GM23338 (cell line): ENCODE data around the gene NDOR1. TPM values are rescaled to one million over a fixed set of nuclear protein-coding genes. Genes with fewer than 3 reads are reported as not detected.

Experiments used
- ATAC-seq: fragments of 200-7000 bp; cut with Tn5 transposase; 3 replicates; pipeline ENCODE4 v1.9.1; 2020
- DNase-seq: peaks from one replicate; pipeline ENCODE4 v3.0.0-alpha.2; 2015; ENCODE audit warnings: low spot score
- H2AFZ ChIP-seq: fragments of 200-600 bp; sonication (generic); 2 replicates; pipeline ENCODE4 v1.8.0; 2016; ENCODE audit warnings: antibody characterized with exemption, mild to moderate bottlenecking, moderate library complexity
- H3F3A ChIP-seq: fragments of 200-600 bp; sonication (generic); replicated peaks from 2 replicates; pipeline ENCODE4 v1.8.0; 2017; ENCODE audit warnings: antibody characterized with exemption, mixed run types, low read depth
- H3K27ac ChIP-seq: fragments of 200-600 bp; sonication (generic); 2 replicates; pipeline ENCODE4 v1.6.1; 2016; ENCODE audit warnings: low read depth
- H3K27me3 ChIP-seq: fragments of 200-600 bp; sonication (generic); 2 replicates; pipeline ENCODE4 v1.8.0; 2016; ENCODE audit warnings: mild to moderate bottlenecking, mixed run types, moderate library complexity; ENCODE audit not compliant: insufficient read depth
- H3K36me3 ChIP-seq: fragments of 200-600 bp; sonication (generic); 2 replicates; pipeline ENCODE4 v1.8.0; 2016; ENCODE audit warnings: mild to moderate bottlenecking; ENCODE audit not compliant: insufficient read depth
- H3K4me1 ChIP-seq: fragments of 200-600 bp; sonication (generic); 2 replicates; pipeline ENCODE4 v1.8.0; 2016; ENCODE audit warnings: mild to moderate bottlenecking, moderate library complexity; ENCODE audit not compliant: insufficient read depth
- H3K4me2 ChIP-seq: fragments of 200-600 bp; sonication (generic); 2 replicates; pipeline ENCODE4 v1.7.1; 2017; ENCODE audit warnings: mixed run types
- H3K4me3 ChIP-seq: fragments of 200-600 bp; sonication (generic); 2 replicates; pipeline ENCODE4 v1.6.1; 2016; ENCODE audit warnings: mixed run types
- H3K79me2 ChIP-seq: fragments of 200-600 bp; sonication (generic); replicated peaks from 2 replicates; pipeline ENCODE4 v1.8.0; 2017; ENCODE audit warnings: mild to moderate bottlenecking; ENCODE audit not compliant: insufficient read depth
- H3K9me2 ChIP-seq: fragments of 200-600 bp; sonication (generic); 2 replicates; pipeline ENCODE4 v1.8.0; 2017; ENCODE audit not compliant: insufficient read depth
- H4K20me1 ChIP-seq: fragments of 200-600 bp; sonication (generic); replicated peaks from 2 replicates; pipeline ENCODE4 v1.8.0; 2017; ENCODE audit warnings: mild to moderate bottlenecking; ENCODE audit not compliant: insufficient read depth
- H3K27ac Mint-ChIP-seq: 2 replicates; pipeline ENCODE4 v1.8.0; 2020; ENCODE audit warnings: inconsistent platforms, mild to moderate bottlenecking, moderate library complexity, mixed read lengths
- H3K27me3 Mint-ChIP-seq: 3 replicates; pipeline ENCODE4 v1.8.0; 2022; ENCODE audit warnings: low read depth, mild to moderate bottlenecking, moderate library complexity, mixed read lengths, inconsistent platforms; ENCODE audit not compliant: insufficient read depth, poor library complexity
- H3K36me3 Mint-ChIP-seq: 3 replicates; pipeline ENCODE4 v1.8.0; 2021; ENCODE audit warnings: low read depth, mild to moderate bottlenecking, inconsistent platforms, moderate library complexity, mixed read lengths
- H3K4me1 Mint-ChIP-seq: 3 replicates; pipeline ENCODE4 v1.8.0; 2020; ENCODE audit warnings: mild to moderate bottlenecking, inconsistent platforms, mixed read lengths
- H3K4me3 Mint-ChIP-seq: 3 replicates; pipeline ENCODE4 v1.8.0; 2021; ENCODE audit warnings: moderate library complexity, mild to moderate bottlenecking, inconsistent platforms, mixed read lengths
- H3K9me3 Mint-ChIP-seq: 3 replicates; pipeline ENCODE4 v1.8.0; 2020; ENCODE audit warnings: moderate library complexity, mild to moderate bottlenecking, inconsistent platforms, mixed read lengths
- CREB1 ChIP-seq: fragments of 250-450 bp; sonication (Bioruptor Pico); IDR thresholded peaks from 2 replicates; pipeline ENCODE4 v1.5.0; 2020; ENCODE audit warnings: low read depth, mild to moderate bottlenecking, moderate library complexity
- EZH2 ChIP-seq: fragments of 200-600 bp; sonication (generic); IDR thresholded peaks from one replicate; pipeline ENCODE4 v1.8.0; 2017; ENCODE audit warnings: antibody characterized with exemption, mild to moderate bottlenecking, low read depth; ENCODE audit not compliant: unreplicated experiment
- EZH2phosphoT487 ChIP-seq: fragments of 200-600 bp; sonication (generic); IDR thresholded peaks from one replicate; pipeline ENCODE4 v1.8.1; 2018; ENCODE audit warnings: antibody characterized with exemption; ENCODE audit not compliant: unreplicated experiment
- JUNB ChIP-seq: IDR thresholded peaks from one replicate; pipeline ENCODE4 v1.6.1; 2016; ENCODE audit warnings: antibody characterized with exemption; ENCODE audit not compliant: unreplicated experiment
- NANOG ChIP-seq: IDR thresholded peaks from 2 replicates; pipeline ENCODE4 v1.6.1; 2016; ENCODE audit warnings: antibody characterized with exemption, borderline replicate concordance
- POLR2AphosphoS5 ChIP-seq: IDR thresholded peaks from 2 replicates; pipeline ENCODE4 v1.6.1; 2016; ENCODE audit warnings: antibody characterized with exemption, low read depth
- REST ChIP-seq: IDR thresholded peaks from one replicate; pipeline ENCODE4 v1.6.1; 2018; ENCODE audit warnings: antibody characterized with exemption; ENCODE audit not compliant: unreplicated experiment
- STAT1 ChIP-seq: IDR thresholded peaks from one replicate; pipeline ENCODE4 v1.6.1; 2016; ENCODE audit warnings: antibody characterized with exemption; ENCODE audit not compliant: unreplicated experiment
- polyA plus RNA-seq: library from polyadenylated mRNA; unstranded; fragments of >200 nt; fragmentation: Nextera tagmentation; extraction: Ambion mirVana; gene quantifications from 2 replicates; pipeline ENCODE4 v1.2.1, GENCODE V29; 2016
- total RNA-seq: library from RNA; depleted of rRNA; stranded (reverse); fragments of >200 nt; shearing (Covaris generic); gene quantifications from 2 replicates; pipeline ENCODE4 v1.2.3, GENCODE V29; 2014
- TF ChIP-seq, protein P1 (sequence below): IDR thresholded peaks from 2 replicates; pipeline ENCODE4 v1.6.1; 2016; ENCODE audit warnings: antibody characterized with exemption
- TF ChIP-seq, protein P2 (sequence below): fragments of 250-450 bp; sonication (Bioruptor Pico); IDR thresholded peaks from 2 replicates; pipeline ENCODE4 v1.5.0; 2020; ENCODE audit warnings: mild to moderate bottlenecking, moderate library complexity
- TF ChIP-seq, protein P3 (sequence below), 2 experiments: fragments of 200-600 bp in 1 of 2; sonication (generic) in 1 of 2; conservative IDR thresholded peaks; 2 replicates each; pipeline versions ENCODE4 v1.5.1 to v1.6.1; 2016 to 2017; ENCODE audit warnings: antibody characterized with exemption in 2 of 2, low read depth in 2 of 2, mild to moderate bottlenecking in 2 of 2, moderate library complexity in 1 of 2

NDOR1 gene
- total and polyA plus RNA-seq, 2 experiments from 2014 or later, result 19.4 to 38.1 TPM

DNA sequence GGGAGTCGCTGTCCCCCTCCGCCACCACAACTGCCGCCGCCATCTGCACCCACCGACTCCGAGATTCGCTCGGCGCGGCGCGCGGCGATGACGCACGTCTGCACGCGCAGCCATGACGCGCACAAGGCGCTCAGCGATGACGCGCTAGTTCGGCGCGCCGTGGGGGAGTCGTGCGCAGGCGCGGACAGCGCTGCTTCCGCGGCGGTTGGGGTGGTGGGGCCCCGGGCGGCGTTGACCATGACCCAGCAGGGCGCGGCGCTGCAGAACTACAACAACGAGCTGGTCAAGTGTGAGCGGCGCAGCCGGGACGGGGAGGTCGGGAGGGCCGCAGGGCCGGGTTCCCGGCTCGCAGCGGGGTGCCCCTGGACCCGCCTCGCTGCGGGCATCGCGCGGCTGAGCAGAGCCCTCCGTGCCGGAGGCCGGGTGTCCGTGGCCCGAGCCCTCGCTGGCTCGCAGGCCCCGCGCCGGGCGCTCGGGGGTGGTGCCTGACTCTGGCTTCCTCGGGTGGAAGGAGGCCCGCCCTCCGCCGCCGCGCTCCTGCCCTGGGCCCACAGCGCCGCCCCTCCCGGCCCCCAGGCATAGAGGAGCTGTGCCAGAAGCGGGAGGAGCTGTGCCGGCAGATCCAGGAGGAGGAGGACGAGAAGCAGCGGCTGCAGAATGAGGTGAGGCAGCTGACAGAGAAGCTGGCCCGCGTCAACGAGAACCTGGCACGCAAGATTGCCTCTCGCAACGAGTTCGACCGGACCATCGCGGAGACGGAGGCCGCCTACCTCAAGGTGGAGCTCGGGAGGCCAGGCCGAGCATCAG is 16.8 kb upstream of the NDOR1 start, which contains the start of the genes ANAPC2 and SSNA1:
Gene ANAPC2 (minus strand): TSS at position 71 of the 807 bp plus-strand sequence. CDS start 28 bp downstream, at position 43.
Gene SSNA1 (plus strand): TSS at position 187 of the 807 bp plus-strand sequence. CDS start 51 bp downstream, at position 238.
- no peaks in the 10 kb centered on the region for H3K36me3 ChIP-seq
- peak; percentile 90 for DNase-seq
- TF ChIP-seq REST (peak; percentile 3), EZH2 (no peak), CREB1 (CRISPR knock-in tag) (peak; percentile 100), NANOG (no peak), STAT1 (no peak), POLR2AphosphoS5 (peak; percentile 94), JUNB (no peak), EZH2phosphoT487 (no peak)
- TF ChIP-seq, protein P1, sequence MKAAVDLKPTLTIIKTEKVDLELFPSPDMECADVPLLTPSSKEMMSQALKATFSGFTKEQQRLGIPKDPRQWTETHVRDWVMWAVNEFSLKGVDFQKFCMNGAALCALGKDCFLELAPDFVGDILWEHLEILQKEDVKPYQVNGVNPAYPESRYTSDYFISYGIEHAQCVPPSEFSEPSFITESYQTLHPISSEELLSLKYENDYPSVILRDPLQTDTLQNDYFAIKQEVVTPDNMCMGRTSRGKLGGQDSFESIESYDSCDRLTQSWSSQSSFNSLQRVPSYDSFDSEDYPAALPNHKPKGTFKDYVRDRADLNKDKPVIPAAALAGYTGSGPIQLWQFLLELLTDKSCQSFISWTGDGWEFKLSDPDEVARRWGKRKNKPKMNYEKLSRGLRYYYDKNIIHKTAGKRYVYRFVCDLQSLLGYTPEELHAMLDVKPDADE, result peak; percentile 90
- TF ChIP-seq, protein P2, sequence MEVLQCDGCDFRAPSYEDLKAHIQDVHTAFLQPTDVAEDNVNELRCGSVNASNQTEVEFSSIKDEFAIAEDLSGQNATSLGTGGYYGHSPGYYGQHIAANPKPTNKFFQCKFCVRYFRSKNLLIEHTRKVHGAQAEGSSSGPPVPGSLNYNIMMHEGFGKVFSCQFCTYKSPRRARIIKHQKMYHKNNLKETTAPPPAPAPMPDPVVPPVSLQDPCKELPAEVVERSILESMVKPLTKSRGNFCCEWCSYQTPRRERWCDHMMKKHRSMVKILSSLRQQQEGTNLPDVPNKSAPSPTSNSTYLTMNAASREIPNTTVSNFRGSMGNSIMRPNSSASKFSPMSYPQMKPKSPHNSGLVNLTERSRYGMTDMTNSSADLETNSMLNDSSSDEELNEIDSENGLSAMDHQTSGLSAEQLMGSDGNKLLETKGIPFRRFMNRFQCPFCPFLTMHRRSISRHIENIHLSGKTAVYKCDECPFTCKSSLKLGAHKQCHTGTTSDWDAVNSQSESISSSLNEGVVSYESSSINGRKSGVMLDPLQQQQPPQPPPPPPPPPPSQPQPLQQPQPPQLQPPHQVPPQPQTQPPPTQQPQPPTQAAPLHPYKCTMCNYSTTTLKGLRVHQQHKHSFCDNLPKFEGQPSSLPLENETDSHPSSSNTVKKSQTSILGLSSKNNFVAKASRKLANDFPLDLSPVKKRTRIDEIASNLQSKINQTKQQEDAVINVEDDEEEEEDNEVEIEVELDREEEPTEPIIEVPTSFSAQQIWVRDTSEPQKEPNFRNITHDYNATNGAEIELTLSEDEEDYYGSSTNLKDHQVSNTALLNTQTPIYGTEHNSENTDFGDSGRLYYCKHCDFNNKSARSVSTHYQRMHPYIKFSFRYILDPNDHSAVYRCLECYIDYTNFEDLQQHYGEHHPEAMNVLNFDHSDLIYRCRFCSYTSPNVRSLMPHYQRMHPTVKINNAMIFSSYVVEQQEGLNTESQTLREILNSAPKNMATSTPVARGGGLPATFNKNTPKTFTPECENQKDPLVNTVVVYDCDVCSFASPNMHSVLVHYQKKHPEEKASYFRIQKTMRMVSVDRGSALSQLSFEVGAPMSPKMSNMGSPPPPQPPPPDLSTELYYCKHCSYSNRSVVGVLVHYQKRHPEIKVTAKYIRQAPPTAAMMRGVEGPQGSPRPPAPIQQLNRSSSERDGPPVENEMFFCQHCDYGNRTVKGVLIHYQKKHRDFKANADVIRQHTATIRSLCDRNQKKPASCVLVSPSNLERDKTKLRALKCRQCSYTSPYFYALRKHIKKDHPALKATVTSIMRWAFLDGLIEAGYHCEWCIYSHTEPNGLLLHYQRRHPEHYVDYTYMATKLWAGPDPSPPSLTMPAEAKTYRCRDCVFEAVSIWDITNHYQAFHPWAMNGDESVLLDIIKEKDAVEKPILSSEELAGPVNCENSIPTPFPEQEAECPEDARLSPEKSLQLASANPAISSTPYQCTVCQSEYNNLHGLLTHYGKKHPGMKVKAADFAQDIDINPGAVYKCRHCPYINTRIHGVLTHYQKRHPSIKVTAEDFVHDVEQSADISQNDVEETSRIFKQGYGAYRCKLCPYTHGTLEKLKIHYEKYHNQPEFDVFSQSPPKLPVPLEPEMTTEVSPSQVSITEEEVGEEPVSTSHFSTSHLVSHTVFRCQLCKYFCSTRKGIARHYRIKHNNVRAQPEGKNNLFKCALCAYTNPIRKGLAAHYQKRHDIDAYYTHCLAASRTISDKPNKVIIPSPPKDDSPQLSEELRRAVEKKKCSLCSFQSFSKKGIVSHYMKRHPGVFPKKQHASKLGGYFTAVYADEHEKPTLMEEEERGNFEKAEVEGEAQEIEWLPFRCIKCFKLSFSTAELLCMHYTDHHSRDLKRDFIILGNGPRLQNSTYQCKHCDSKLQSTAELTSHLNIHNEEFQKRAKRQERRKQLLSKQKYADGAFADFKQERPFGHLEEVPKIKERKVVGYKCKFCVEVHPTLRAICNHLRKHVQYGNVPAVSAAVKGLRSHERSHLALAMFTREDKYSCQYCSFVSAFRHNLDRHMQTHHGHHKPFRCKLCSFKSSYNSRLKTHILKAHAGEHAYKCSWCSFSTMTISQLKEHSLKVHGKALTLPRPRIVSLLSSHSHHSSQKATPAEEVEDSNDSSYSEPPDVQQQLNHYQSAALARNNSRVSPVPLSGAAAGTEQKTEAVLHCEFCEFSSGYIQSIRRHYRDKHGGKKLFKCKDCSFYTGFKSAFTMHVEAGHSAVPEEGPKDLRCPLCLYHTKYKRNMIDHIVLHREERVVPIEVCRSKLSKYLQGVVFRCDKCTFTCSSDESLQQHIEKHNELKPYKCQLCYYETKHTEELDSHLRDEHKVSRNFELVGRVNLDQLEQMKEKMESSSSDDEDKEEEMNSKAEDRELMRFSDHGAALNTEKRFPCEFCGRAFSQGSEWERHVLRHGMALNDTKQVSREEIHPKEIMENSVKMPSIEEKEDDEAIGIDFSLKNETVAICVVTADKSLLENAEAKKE, result no peak
- TF ChIP-seq, protein P3, sequence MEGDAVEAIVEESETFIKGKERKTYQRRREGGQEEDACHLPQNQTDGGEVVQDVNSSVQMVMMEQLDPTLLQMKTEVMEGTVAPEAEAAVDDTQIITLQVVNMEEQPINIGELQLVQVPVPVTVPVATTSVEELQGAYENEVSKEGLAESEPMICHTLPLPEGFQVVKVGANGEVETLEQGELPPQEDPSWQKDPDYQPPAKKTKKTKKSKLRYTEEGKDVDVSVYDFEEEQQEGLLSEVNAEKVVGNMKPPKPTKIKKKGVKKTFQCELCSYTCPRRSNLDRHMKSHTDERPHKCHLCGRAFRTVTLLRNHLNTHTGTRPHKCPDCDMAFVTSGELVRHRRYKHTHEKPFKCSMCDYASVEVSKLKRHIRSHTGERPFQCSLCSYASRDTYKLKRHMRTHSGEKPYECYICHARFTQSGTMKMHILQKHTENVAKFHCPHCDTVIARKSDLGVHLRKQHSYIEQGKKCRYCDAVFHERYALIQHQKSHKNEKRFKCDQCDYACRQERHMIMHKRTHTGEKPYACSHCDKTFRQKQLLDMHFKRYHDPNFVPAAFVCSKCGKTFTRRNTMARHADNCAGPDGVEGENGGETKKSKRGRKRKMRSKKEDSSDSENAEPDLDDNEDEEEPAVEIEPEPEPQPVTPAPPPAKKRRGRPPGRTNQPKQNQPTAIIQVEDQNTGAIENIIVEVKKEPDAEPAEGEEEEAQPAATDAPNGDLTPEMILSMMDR (conservative IDR thresholded peaks at IDR 0.05; ENCODE audit: low read depth in 2 of 2), result peak in 1 of 2 experiments; percentile 56

More for the DNA sequence above, 16.8 kb upstream of the NDOR1 start, which contains the start of the genes ANAPC2 and SSNA1:
- Histone ChIP-seq H3K4me2 (peak within 1 kb of the TSS; percentile 93), H3K27me3 (no peaks in the 10 kb centered on the region), H3K27ac (peak within 1 kb of the TSS; percentile 81; the same call in 1 of the 2 replicates), H3K9me2 (no peaks in the 10 kb centered on the region), H3K4me3 (peak within 1 kb of the TSS; percentile 94), H2AFZ (peak within 1 kb of the TSS; percentile 91; the same call in 1 of the 2 replicates), H3K79me2 (peaks cover 25% of the 10 kb centered on the region), H4K20me1 (peaks cover 5% of the 10 kb centered on the region; the same call in 1 of the 2 replicates), H3F3A (0 out of 2 replicates have a peak, but pooled peaks cover 4% of the 10 kb centered on the region), H3K4me1 (peaks cover 13% of the 10 kb centered on the region)
- Mint-ChIP-seq H3K4me3 (peak within 1 kb of the TSS; percentile 91), H3K4me1 (peaks cover 9% of the 10 kb centered on the region), H3K27me3 (peaks cover 13% of the 10 kb centered on the region), H3K36me3 (peaks cover 14% of the 10 kb centered on the region), H3K27ac (peak within 1 kb of the TSS; percentile 95), H3K9me3 (no peaks in the 10 kb centered on the region)
- peak; percentile 85 for ATAC-seq
